ENCODE data around the gene CD248.

CD248 gene

GRCh38 chr11:66318600-66318970, 1.7 kb upstream of the CD248 start:
- no peak for DNase-seq
- Histone ChIP-seq H3K27ac (peak overlapping the region; percentile 49), H3K36me3 (no peaks in the 10 kb centered on the region), H3K27me3 (ENCODE audit: insufficient read depth, low read depth, severe bottlenecking) (no peaks in the 10 kb centered on the region), H3K4me3 (ENCODE audit: low read depth, low read length) (no peak overlapping the region), H3K9me3 (ENCODE audit: severe bottlenecking) (peaks cover 3% of the 10 kb centered on the region)
- TF ChIP-seq CTCF (IDR thresholded peaks at IDR 0.05; ENCODE audit: low read depth, low read length) = no peak

GRCh38 chr11:66317723-66318599, 1.1 kb upstream of the CD248 start:
- DNase-seq = peak; percentile 57
- H3K27ac ChIP-seq = peak overlapping the region; percentile 49

GRCh38 chr11:66317322-66317722, 478 bp upstream of the CD248 start:
- H3K36me3 ChIP-seq = no peaks in the 10 kb centered on the region
- no peak overlapping the region for H3K4me3 ChIP-seq (ENCODE audit: low read depth, low read length)
- H3K27ac ChIP-seq = peak overlapping the region; percentile 49
- no peak for DNase-seq
- no peaks in the 10 kb centered on the region for H3K27me3 ChIP-seq (ENCODE audit: insufficient read depth, low read depth, severe bottlenecking)
- H3K9me3 ChIP-seq (ENCODE audit: severe bottlenecking) = peaks cover 3% of the 10 kb centered on the region
- TF ChIP-seq CTCF (IDR thresholded peaks at IDR 0.05; ENCODE audit: low read depth, low read length) = no peak

More at GRCh38 chr11:66317723-66318599, 1.1 kb upstream of the CD248 start:
- TF ChIP-seq CTCF (IDR thresholded peaks at IDR 0.05; ENCODE audit: low read depth, low read length) = no peak
- H3K27me3 ChIP-seq (ENCODE audit: insufficient read depth, low read depth, severe bottlenecking) = no peaks in the 10 kb centered on the region
- H3K36me3 ChIP-seq = no peaks in the 10 kb centered on the region
- H3K4me3 ChIP-seq (ENCODE audit: low read depth, low read length) = no peak overlapping the region
- peaks cover 3% of the 10 kb centered on the region for H3K9me3 ChIP-seq (ENCODE audit: severe bottlenecking)

- TF ChIP-seq CTCF (IDR thresholded peaks at IDR 0.05; ENCODE audit: low read depth, low read length) = no peak
- H3K36me3 ChIP-seq = no peaks in the 10 kb centered on the region
- no peak overlapping the region for H3K4me3 ChIP-seq (ENCODE audit: low read depth, low read length)
- no peak for DNase-seq
- no peaks in the 10 kb centered on the region for H3K27me3 ChIP-seq (ENCODE audit: insufficient read depth, low read depth, severe bottlenecking)
- H3K27ac ChIP-seq = no peak overlapping the region
- peaks cover 3% of the 10 kb centered on the region for H3K9me3 ChIP-seq (ENCODE audit: severe bottlenecking)
Observed at GRCh38 chr11:66315921-66316811, 678 bp downstream of the CD248 start.

GRCh38 chr11:66315498-66315885, 1.4 kb downstream of the CD248 start:
- H3K9me3 ChIP-seq (ENCODE audit: severe bottlenecking) = peaks cover 3% of the 10 kb centered on the region
- no peak for DNase-seq
- no peaks in the 10 kb centered on the region for H3K36me3 ChIP-seq
- no peak for TF ChIP-seq CTCF (IDR thresholded peaks at IDR 0.05; ENCODE audit: low read depth, low read length)
- no peak overlapping the region for H3K27ac ChIP-seq
- no peaks in the 10 kb centered on the region for H3K27me3 ChIP-seq (ENCODE audit: insufficient read depth, low read depth, severe bottlenecking)
- H3K4me3 ChIP-seq (ENCODE audit: low read depth, low read length) = no peak overlapping the region
